ENCODE results near the gene CA5A.

CA5A gene

DNA sequence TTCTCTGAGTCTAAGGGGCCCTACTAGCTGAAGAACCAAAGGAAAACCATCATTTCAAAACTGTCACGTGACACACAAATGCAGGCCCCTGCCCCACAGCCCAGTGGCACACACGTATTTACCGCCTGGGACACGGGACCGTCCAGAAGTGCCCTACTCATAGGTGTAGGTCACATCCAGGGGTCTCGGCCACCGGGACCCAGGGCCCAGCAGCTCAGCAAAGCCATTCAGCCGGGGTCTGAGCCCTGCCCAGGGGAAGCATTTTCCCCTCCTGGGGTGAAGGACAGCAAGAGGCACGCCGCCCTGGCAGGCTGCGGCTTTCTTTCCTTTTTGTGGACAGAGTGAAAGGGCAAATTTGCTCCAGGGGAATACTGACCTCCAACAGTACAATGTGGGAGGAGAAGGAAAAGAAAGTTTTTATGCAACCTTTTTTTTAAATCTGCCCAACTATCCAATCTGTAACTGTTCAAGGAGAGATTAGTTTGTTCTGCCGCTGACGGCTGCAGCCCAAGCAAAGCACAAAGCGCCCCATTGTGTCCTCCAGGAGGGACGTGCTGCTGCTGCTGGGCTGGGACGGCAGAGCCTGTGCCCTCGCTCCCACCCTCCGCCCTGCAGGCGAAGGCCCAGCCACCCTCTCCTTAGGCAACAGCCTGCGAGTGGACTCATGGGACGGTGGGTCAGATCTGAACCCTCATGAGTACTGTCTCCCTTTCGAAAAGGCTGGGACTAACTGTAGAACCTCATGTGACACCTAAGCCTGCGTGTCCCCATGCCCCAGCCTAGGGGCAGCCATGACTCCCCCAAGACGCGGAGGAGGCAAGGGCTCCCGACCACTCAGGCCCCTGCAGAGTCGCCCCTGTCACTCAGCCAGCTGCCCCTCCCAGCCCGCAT, 88.3 kb downstream of the CA5A start:
- peaks cover 41% of the 10 kb centered on the region; the same call in 1 of the 2 replicates for H4K20me1 ChIP-seq (ENCODE audit: insufficient read depth)
- no peak overlapping the region for H2AFZ ChIP-seq (ENCODE audit: low read depth)
- no peak for TF ChIP-seq CTCF (conservative IDR thresholded peaks at IDR 0.05; ENCODE audit: low read depth, low read length)
- H3K4me1 ChIP-seq (ENCODE audit: low read depth, poor library complexity, severe bottlenecking): peaks cover 4% of the 10 kb centered on the region
- no peak overlapping the region for H3K4me3 ChIP-seq (IDR thresholded peaks at IDR 0.05; ENCODE audit: insufficient read depth, low read depth, low read length)
- peaks cover 90% of the 10 kb centered on the region for H3K79me2 ChIP-seq (ENCODE audit: insufficient read depth, low read depth)
- H3K36me3 ChIP-seq (ENCODE audit: insufficient read depth): peaks cover 8% of the 10 kb centered on the region; the same call in 1 of the 2 replicates
- H3K4me2 ChIP-seq: no peak overlapping the region
- no peak overlapping the region for H3K27ac ChIP-seq
- H3K27me3 ChIP-seq (ENCODE audit: insufficient read depth, low read depth): no peaks in the 10 kb centered on the region
- H3K9ac ChIP-seq: no peak overlapping the region

DNA sequence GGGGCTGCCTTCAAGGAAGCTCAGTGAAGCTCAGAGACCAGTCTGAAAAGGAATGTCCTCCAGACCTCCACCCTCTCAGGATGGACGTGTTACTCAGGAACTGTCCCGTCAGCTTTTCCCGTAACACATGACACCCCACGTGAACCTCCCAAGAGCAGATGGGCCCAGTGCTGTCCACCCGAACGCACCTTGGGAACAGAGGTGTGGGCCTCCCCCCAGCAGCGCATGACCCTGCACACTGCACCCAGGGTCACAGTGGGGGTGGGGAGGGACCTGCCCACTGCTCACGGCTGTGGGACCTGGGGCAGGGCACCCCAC, 88.9 kb downstream of the CA5A start:
- Histone ChIP-seq H3K79me2 (ENCODE audit: insufficient read depth, low read depth) (peaks cover 88% of the 10 kb centered on the region), H3K27ac (no peak overlapping the region), H3K36me3 (ENCODE audit: insufficient read depth) (peaks cover 8% of the 10 kb centered on the region; the same call in 1 of the 2 replicates), H3K4me2 (no peak overlapping the region), H2AFZ (ENCODE audit: low read depth) (no peak overlapping the region), H3K4me3 (IDR thresholded peaks at IDR 0.05; ENCODE audit: insufficient read depth, low read depth, low read length) (no peak overlapping the region), H4K20me1 (ENCODE audit: insufficient read depth) (peaks cover 37% of the 10 kb centered on the region; the same call in 1 of the 2 replicates), H3K4me1 (ENCODE audit: low read depth, poor library complexity, severe bottlenecking) (no peaks in the 10 kb centered on the region), H3K9ac (no peak overlapping the region), H3K27me3 (ENCODE audit: insufficient read depth, low read depth) (no peaks in the 10 kb centered on the region)
- TF ChIP-seq CTCF (conservative IDR thresholded peaks at IDR 0.05; ENCODE audit: low read depth, low read length): no peak

DNA sequence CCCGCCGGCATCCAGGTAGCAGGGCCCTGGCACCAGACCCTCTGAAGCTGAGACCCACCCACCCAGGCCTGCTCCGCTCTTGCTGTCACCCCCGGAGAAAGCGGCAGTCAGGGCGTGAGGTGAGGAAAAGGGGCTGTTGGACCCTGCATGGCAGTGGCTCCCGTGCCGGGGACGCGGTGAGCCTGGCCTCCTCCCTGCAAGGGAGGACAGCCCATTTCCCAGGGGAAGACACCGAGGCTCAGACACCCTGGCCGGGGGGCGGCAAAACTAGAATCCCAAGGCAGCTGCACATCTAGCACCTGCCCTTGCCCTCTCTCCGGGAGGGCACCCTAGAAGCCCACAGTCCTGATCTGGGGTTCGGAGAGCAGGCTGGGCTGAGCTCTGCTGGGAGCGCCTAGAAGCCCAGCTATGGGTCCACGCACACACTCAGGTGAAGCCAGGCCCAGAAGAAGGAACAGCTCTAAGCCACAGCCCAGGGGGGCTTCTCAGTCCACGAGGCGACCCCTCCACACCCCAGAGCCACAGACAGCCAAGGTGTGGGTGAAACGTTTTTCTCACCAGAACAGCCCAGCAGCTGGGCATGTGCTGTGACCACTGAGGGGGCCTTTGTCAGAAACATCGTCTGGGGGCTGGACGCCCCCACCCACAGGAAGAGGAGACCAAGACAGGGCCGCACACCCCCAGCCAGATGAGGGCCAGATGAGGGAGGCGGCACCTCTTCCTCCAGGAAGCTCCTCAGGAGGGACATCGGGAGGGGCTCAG, 89.4 kb downstream of the CA5A start:
- H3K27me3 ChIP-seq (ENCODE audit: insufficient read depth, low read depth): no peaks in the 10 kb centered on the region
- H3K27ac ChIP-seq: no peak overlapping the region
- H3K4me1 ChIP-seq (ENCODE audit: low read depth, poor library complexity, severe bottlenecking): no peaks in the 10 kb centered on the region
- peaks cover 41% of the 10 kb centered on the region; the same call in 1 of the 2 replicates for H4K20me1 ChIP-seq (ENCODE audit: insufficient read depth)
- H2AFZ ChIP-seq (ENCODE audit: low read depth): no peak overlapping the region
- peaks cover 8% of the 10 kb centered on the region; the same call in 1 of the 2 replicates for H3K36me3 ChIP-seq (ENCODE audit: insufficient read depth)
- TF ChIP-seq CTCF (conservative IDR thresholded peaks at IDR 0.05; ENCODE audit: low read depth, low read length): no peak
- H3K4me2 ChIP-seq: no peak overlapping the region
- no peak overlapping the region for H3K9ac ChIP-seq
- no peak overlapping the region for H3K4me3 ChIP-seq (IDR thresholded peaks at IDR 0.05; ENCODE audit: insufficient read depth, low read depth, low read length)
- H3K79me2 ChIP-seq (ENCODE audit: insufficient read depth, low read depth): peaks cover 86% of the 10 kb centered on the region

DNA sequence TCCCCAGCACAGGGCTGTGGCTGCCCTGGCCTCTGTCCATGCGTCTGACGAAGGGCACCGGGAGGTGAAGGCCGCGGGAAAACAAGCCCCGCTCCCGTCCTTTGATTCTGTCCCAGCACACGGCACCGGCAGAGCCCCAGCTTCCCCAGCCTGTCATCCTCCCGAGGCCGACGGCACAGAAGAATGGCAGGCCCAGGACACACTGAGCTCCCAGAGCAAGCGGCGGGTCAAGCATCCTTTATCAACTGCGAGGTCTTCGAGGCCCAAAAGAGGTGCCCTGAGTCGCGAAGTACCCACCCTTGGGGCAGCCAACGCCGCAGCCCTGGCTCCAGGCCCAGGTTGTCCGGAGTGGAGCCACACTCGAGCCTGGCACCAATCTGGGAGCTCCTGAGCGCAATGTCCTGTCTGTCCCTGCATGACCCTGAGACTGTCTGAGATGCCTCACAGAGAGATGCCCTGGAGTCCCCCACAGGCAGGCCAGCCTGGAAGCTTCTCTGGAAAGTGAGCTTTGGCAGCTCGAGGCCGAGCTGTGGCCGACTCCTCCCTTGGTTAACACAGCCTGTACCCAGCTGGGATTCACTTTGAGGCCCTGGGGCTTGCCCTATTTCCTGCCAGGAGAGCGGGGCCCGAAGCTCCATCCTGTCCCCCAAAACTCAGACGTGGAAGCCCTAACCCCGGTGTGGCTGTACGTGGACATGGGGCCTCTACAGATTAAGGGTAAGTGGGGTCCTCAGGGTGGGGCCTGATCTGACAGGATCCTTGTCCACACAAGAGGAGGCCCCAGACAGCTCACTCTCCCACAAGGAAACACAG, 90.3 kb downstream of the CA5A start:
- H3K36me3 ChIP-seq (ENCODE audit: insufficient read depth): peaks cover 5% of the 10 kb centered on the region; the same call in 1 of the 2 replicates
- TF ChIP-seq CTCF (conservative IDR thresholded peaks at IDR 0.05; ENCODE audit: low read depth, low read length): no peak
- no peaks in the 10 kb centered on the region for H3K4me1 ChIP-seq (ENCODE audit: low read depth, poor library complexity, severe bottlenecking)
- H3K27me3 ChIP-seq (ENCODE audit: insufficient read depth, low read depth): no peaks in the 10 kb centered on the region
- H3K9ac ChIP-seq: no peak overlapping the region
- H4K20me1 ChIP-seq (ENCODE audit: insufficient read depth): peaks cover 49% of the 10 kb centered on the region; the same call in 1 of the 2 replicates
- H3K27ac ChIP-seq: no peak overlapping the region
- H3K4me3 ChIP-seq (IDR thresholded peaks at IDR 0.05; ENCODE audit: insufficient read depth, low read depth, low read length): no peak overlapping the region
- H3K4me2 ChIP-seq: no peak overlapping the region
- H2AFZ ChIP-seq (ENCODE audit: low read depth): no peak overlapping the region
- peaks cover 86% of the 10 kb centered on the region for H3K79me2 ChIP-seq (ENCODE audit: insufficient read depth, low read depth)

Measured in KMS-11 (cell line).